C4-2B (cell line): Measurements from ENCODE around the gene CDC123.

Source experiments
- H3K27ac ChIP-seq: fragments of 450-650 bp; 2 replicates; pipeline ENCODE4 v1.5.1; 2017
- ZFX ChIP-seq: fragments of 450-650 bp; IDR thresholded peaks from 2 replicates; pipeline ENCODE4 v1.6.1; 2017
- TF ChIP-seq, protein P1 (sequence below): fragments of 450-650 bp; conservative IDR thresholded peaks from 2 replicates; pipeline ENCODE4 v1.5.1; 2017; ENCODE audit warnings: mild to moderate bottlenecking

The CDC123 gene

DNA sequence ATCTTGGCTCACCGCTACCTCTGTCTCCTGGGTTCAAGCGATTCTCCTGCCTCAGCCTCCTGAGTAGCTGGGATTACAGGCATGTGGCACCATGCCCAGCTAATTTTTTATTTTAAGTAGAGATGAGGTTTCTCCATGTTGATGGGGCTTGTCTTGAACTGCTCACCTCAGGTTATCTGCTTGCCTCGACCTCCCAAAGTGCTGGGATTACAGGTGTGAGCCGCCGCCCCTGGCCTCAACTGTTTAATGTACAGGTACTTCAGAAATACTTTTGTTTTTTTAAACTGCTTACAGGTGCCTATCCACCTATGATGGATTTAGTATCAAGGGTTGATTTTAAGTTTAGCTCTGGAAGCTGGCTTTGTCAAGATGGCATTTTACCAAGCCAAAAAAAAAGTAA, 55.6 kb downstream of the CDC123 start:
- TF ChIP-seq ZFX: no peak
- TF ChIP-seq, protein P1, sequence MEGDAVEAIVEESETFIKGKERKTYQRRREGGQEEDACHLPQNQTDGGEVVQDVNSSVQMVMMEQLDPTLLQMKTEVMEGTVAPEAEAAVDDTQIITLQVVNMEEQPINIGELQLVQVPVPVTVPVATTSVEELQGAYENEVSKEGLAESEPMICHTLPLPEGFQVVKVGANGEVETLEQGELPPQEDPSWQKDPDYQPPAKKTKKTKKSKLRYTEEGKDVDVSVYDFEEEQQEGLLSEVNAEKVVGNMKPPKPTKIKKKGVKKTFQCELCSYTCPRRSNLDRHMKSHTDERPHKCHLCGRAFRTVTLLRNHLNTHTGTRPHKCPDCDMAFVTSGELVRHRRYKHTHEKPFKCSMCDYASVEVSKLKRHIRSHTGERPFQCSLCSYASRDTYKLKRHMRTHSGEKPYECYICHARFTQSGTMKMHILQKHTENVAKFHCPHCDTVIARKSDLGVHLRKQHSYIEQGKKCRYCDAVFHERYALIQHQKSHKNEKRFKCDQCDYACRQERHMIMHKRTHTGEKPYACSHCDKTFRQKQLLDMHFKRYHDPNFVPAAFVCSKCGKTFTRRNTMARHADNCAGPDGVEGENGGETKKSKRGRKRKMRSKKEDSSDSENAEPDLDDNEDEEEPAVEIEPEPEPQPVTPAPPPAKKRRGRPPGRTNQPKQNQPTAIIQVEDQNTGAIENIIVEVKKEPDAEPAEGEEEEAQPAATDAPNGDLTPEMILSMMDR: no peak
- H3K27ac ChIP-seq: no peak overlapping the region

DNA sequence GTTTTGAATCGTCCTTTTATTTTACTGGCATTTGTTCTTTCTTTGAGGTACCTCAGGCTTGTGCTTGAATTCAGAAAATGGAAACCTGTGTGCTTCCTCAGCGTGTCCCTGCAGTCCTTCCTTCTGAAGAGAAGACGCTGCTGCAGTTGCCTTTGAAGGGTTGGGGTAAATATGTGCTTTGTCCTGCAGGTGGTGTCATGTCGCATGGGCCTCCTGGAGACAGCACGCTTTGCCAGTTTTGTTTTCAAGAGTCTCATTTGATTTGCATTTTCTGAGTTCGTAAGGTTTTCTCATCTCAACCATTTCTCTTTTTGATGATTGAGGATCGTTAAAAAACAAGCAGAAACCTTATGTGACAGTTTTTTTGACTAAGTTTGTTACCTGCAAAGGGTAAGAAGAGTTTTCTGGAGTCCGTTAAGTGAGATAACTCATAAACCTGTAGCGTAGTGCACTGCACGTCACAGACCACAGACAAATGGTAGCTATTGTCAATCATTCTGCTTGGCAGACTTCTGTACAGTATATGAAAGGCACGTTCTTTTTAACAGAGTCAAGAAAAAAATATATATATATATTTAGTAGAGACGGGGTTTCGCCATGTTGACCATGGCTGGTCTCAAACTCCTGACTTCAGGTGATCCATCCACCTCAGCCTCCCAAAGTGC, 57.0 kb downstream of the CDC123 start:
- no peak overlapping the region for H3K27ac ChIP-seq
- TF ChIP-seq, protein P1: no peak; the same call in 1 of the 2 replicates
- TF ChIP-seq ZFX: no peak

DNA sequence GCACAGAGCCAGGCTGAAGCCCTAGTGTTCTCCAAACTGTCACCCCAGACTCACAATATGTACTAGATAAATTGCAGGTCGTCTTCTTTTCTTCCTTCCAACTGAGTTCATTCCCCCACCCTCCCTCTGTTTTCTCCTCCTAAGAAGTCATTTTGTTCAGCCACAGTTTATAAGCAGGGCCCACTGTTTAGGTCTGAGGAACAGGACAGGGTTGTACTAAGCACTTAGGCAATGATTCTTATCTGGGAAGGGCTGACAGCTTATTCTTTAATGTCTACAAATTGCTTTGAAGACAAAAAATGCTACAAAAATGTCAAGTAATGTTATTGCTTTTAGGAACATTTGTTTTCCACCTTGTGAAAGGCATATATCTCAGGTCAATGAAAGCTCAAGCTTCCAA, 59.1 kb downstream of the CDC123 start:
- TF ChIP-seq, protein P1: no peak
- TF ChIP-seq ZFX: no peak
- H3K27ac ChIP-seq: no peak overlapping the region

DNA sequence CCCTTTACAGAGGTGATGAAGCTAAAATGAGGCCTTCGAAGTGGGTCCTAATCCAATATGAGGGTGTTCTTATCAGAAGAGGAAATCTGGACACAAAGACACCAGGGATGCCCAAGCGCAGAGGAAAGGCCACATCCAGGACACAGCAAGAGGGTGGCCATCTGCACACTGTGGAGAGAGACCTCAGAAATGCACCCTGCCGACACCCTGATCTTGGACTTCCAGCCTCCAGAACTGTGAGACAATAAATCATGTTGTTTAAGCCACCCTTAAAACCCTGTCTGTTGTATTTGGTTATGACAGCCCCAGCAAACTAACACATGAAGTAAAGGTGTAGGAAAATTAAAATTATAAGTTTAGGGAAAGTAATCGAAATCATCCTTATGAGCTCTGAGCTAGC, 64.0 kb downstream of the CDC123 start:
- TF ChIP-seq, protein P1: no peak
- H3K27ac ChIP-seq: no peak overlapping the region

DNA sequence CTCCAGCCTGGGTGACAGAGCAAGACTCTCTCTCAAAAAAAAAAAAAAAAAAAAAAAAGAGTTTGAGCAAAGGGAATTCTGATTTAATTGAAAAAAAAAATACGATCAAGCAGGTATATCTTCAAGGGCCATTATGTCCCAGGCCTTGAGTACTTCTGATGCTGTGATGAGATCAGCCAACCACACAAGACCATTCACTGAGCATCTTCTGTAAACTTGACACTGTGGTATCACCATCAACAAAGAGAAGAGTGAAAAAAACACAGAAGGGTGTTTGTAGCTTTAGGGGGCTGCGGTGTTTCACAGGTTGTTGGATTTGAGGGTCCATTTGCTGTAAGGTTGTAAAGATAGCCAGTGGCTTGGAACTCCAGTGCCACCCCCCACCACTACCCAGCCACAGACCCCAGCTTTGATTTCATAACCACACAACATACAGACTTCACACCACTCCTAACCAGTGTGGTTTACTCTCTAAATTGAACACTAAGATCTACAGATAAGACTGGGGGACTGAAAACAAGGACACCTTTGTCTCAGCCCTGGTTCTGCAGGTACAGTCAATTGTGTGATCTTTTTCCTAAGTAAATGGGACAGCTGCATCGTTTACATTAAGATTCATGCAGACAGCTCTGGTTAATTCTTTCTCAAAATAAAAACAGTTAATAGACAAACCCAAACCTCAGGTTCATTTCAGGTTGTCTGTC, 66.4 kb downstream of the CDC123 start:
- no peak overlapping the region for H3K27ac ChIP-seq
- TF ChIP-seq, protein P1: no peak
- TF ChIP-seq ZFX: no peak

DNA sequence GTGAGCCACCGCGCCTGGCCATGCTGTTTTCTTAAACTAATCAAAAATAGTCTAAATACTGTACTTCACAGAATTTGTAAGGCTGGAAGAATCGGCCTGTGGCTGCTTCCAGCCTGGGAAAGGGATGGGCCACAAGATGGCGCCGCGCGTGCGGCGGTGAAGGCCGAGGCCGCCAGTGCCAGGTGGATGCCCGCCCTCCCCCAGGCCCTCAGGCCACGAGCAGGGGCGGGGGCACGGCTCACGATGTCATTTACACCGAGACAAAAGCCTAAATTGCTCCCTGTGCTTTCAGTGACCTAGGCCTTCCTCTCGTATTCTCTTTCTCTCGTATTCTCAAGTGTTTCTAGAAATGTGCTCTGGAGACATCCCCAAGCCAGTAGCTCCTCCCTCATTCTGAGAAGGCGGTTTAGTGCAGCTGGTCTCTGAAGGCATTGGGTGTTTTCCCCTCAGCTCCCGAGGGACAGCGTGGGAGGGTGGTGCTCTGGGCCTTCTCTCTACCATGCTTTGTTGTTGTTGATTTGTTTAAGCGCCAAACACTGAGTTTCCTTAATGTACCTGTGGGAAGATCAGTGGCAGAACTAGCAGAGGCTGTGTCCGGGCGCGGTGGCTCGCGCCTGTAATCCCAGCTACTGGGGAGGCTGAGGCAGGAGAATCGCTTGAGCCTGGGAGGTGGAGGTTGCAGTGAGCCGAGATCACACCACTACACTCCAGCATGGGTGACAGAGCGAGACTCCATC, 68.4 kb downstream of the CDC123 start:
- H3K27ac ChIP-seq: peak overlapping the region; percentile 19
- TF ChIP-seq, protein P1: peak; percentile 98
- no peak for TF ChIP-seq ZFX

DNA sequence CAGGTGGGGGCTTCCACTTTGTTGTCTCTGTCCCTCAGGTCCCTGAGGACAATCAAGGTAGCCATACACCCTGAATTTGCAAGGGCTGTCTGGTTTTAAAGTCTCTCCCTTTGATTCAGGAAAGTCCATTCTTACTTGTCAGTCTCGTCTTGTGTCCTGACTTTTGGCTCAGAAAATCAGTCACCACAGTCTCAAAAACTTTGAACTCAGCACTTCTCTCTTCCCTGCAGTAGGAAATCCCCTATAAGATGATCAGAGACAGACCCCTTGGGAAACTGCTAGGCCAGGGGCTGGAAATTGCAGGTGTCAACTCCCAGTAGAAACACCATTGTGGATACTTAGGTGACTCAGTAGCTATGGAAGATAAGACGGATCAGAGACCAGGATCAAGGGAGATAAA, 73.1 kb downstream of the CDC123 start:
- H3K27ac ChIP-seq: no peak overlapping the region
- TF ChIP-seq, protein P1: no peak
- no peak for TF ChIP-seq ZFX
